ENCODE results near the gene CACNG5. TPM values are rescaled to one million over a fixed set of nuclear protein-coding genes. Genes with fewer than 3 reads are reported as not detected.

Gene CACNG5
- total and polyA plus RNA-seq, 2 experiments from 2014 or later = 1.8 to 3.3 TPM

DNA sequence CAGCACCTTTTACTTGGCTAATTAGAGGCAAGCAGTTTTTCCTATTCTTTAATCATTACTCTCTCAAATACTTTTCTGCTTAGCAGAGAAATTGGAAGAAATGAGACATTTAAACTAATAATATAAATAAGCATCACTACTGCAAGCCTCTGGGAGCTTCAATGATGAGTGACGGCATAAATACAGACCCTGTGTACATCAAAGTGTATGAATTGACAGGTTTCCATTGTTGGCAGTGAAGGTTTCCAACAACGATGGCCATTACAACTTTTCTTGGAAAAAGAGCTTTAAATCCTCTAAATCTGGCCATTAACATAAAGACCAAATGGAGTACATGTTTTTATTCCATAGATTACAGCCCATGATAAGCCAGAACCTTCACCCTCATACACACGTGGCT, 39.4 kb upstream of the CACNG5 start:
- Histone ChIP-seq H3K27ac (ENCODE audit: low read depth) (no peak overlapping the region), H2AFZ (no peak overlapping the region), H3K27me3 (ENCODE audit: insufficient read depth) (no peaks in the 10 kb centered on the region), H3K4me3 (no peak overlapping the region), H3K4me1 (ENCODE audit: insufficient read depth) (peaks cover 5% of the 10 kb centered on the region; the same call in 1 of the 2 replicates), H3K9me2 (ENCODE audit: insufficient read depth) (no peaks in the 10 kb centered on the region), H3K36me3 (ENCODE audit: insufficient read depth) (no peaks in the 10 kb centered on the region), H3K4me2 (no peak overlapping the region), H3F3A (replicated peaks; ENCODE audit: low read depth) (no peaks in the 10 kb centered on the region), H3K79me2 (replicated peaks; ENCODE audit: insufficient read depth) (no peaks in the 10 kb centered on the region), H4K20me1 (replicated peaks; ENCODE audit: insufficient read depth) (no peaks in the 10 kb centered on the region)
- no peak for TF ChIP-seq NANOG (IDR thresholded peaks at IDR 0.05; ENCODE audit: borderline replicate concordance)
- TF ChIP-seq EZH2 (IDR thresholded peaks at IDR 0.05; ENCODE audit: low read depth, unreplicated experiment) = no peak
- TF ChIP-seq, protein P1, sequence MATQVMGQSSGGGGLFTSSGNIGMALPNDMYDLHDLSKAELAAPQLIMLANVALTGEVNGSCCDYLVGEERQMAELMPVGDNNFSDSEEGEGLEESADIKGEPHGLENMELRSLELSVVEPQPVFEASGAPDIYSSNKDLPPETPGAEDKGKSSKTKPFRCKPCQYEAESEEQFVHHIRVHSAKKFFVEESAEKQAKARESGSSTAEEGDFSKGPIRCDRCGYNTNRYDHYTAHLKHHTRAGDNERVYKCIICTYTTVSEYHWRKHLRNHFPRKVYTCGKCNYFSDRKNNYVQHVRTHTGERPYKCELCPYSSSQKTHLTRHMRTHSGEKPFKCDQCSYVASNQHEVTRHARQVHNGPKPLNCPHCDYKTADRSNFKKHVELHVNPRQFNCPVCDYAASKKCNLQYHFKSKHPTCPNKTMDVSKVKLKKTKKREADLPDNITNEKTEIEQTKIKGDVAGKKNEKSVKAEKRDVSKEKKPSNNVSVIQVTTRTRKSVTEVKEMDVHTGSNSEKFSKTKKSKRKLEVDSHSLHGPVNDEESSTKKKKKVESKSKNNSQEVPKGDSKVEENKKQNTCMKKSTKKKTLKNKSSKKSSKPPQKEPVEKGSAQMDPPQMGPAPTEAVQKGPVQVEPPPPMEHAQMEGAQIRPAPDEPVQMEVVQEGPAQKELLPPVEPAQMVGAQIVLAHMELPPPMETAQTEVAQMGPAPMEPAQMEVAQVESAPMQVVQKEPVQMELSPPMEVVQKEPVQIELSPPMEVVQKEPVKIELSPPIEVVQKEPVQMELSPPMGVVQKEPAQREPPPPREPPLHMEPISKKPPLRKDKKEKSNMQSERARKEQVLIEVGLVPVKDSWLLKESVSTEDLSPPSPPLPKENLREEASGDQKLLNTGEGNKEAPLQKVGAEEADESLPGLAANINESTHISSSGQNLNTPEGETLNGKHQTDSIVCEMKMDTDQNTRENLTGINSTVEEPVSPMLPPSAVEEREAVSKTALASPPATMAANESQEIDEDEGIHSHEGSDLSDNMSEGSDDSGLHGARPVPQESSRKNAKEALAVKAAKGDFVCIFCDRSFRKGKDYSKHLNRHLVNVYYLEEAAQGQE (IDR thresholded peaks at IDR 0.05; ENCODE audit: unreplicated experiment) = no peak
- TF ChIP-seq, protein P2, sequence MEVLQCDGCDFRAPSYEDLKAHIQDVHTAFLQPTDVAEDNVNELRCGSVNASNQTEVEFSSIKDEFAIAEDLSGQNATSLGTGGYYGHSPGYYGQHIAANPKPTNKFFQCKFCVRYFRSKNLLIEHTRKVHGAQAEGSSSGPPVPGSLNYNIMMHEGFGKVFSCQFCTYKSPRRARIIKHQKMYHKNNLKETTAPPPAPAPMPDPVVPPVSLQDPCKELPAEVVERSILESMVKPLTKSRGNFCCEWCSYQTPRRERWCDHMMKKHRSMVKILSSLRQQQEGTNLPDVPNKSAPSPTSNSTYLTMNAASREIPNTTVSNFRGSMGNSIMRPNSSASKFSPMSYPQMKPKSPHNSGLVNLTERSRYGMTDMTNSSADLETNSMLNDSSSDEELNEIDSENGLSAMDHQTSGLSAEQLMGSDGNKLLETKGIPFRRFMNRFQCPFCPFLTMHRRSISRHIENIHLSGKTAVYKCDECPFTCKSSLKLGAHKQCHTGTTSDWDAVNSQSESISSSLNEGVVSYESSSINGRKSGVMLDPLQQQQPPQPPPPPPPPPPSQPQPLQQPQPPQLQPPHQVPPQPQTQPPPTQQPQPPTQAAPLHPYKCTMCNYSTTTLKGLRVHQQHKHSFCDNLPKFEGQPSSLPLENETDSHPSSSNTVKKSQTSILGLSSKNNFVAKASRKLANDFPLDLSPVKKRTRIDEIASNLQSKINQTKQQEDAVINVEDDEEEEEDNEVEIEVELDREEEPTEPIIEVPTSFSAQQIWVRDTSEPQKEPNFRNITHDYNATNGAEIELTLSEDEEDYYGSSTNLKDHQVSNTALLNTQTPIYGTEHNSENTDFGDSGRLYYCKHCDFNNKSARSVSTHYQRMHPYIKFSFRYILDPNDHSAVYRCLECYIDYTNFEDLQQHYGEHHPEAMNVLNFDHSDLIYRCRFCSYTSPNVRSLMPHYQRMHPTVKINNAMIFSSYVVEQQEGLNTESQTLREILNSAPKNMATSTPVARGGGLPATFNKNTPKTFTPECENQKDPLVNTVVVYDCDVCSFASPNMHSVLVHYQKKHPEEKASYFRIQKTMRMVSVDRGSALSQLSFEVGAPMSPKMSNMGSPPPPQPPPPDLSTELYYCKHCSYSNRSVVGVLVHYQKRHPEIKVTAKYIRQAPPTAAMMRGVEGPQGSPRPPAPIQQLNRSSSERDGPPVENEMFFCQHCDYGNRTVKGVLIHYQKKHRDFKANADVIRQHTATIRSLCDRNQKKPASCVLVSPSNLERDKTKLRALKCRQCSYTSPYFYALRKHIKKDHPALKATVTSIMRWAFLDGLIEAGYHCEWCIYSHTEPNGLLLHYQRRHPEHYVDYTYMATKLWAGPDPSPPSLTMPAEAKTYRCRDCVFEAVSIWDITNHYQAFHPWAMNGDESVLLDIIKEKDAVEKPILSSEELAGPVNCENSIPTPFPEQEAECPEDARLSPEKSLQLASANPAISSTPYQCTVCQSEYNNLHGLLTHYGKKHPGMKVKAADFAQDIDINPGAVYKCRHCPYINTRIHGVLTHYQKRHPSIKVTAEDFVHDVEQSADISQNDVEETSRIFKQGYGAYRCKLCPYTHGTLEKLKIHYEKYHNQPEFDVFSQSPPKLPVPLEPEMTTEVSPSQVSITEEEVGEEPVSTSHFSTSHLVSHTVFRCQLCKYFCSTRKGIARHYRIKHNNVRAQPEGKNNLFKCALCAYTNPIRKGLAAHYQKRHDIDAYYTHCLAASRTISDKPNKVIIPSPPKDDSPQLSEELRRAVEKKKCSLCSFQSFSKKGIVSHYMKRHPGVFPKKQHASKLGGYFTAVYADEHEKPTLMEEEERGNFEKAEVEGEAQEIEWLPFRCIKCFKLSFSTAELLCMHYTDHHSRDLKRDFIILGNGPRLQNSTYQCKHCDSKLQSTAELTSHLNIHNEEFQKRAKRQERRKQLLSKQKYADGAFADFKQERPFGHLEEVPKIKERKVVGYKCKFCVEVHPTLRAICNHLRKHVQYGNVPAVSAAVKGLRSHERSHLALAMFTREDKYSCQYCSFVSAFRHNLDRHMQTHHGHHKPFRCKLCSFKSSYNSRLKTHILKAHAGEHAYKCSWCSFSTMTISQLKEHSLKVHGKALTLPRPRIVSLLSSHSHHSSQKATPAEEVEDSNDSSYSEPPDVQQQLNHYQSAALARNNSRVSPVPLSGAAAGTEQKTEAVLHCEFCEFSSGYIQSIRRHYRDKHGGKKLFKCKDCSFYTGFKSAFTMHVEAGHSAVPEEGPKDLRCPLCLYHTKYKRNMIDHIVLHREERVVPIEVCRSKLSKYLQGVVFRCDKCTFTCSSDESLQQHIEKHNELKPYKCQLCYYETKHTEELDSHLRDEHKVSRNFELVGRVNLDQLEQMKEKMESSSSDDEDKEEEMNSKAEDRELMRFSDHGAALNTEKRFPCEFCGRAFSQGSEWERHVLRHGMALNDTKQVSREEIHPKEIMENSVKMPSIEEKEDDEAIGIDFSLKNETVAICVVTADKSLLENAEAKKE (CRISPR knock-in tag; IDR thresholded peaks at IDR 0.05) = no peak
- no peak for TF ChIP-seq POLR2AphosphoS5 (IDR thresholded peaks at IDR 0.05; ENCODE audit: low read depth)
- no peak for TF ChIP-seq ZNF331 (CRISPR knock-in tag; IDR thresholded peaks at IDR 0.05; ENCODE audit: low read depth)
- no peak for TF ChIP-seq CREB1 (CRISPR knock-in tag; IDR thresholded peaks at IDR 0.05; ENCODE audit: low read depth)
- no peak for TF ChIP-seq STAT1 (IDR thresholded peaks at IDR 0.05; ENCODE audit: unreplicated experiment)
- no peak for TF ChIP-seq EZH2phosphoT487 (IDR thresholded peaks at IDR 0.05; ENCODE audit: unreplicated experiment)
- TF ChIP-seq, protein P3, sequence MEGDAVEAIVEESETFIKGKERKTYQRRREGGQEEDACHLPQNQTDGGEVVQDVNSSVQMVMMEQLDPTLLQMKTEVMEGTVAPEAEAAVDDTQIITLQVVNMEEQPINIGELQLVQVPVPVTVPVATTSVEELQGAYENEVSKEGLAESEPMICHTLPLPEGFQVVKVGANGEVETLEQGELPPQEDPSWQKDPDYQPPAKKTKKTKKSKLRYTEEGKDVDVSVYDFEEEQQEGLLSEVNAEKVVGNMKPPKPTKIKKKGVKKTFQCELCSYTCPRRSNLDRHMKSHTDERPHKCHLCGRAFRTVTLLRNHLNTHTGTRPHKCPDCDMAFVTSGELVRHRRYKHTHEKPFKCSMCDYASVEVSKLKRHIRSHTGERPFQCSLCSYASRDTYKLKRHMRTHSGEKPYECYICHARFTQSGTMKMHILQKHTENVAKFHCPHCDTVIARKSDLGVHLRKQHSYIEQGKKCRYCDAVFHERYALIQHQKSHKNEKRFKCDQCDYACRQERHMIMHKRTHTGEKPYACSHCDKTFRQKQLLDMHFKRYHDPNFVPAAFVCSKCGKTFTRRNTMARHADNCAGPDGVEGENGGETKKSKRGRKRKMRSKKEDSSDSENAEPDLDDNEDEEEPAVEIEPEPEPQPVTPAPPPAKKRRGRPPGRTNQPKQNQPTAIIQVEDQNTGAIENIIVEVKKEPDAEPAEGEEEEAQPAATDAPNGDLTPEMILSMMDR (conservative IDR thresholded peaks at IDR 0.05; ENCODE audit: low read depth in 2 of 2) = no peak
- TF ChIP-seq JUNB (IDR thresholded peaks at IDR 0.05; ENCODE audit: unreplicated experiment) = no peak
- TF ChIP-seq, protein P4, sequence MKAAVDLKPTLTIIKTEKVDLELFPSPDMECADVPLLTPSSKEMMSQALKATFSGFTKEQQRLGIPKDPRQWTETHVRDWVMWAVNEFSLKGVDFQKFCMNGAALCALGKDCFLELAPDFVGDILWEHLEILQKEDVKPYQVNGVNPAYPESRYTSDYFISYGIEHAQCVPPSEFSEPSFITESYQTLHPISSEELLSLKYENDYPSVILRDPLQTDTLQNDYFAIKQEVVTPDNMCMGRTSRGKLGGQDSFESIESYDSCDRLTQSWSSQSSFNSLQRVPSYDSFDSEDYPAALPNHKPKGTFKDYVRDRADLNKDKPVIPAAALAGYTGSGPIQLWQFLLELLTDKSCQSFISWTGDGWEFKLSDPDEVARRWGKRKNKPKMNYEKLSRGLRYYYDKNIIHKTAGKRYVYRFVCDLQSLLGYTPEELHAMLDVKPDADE (IDR thresholded peaks at IDR 0.05) = no peak
- TF ChIP-seq ZNF114 (CRISPR knock-in tag; IDR thresholded peaks at IDR 0.05) = no peak
- no peak for ATAC-seq
- H3K27ac Mint-ChIP-seq = no peak overlapping the region
- DNase-seq (ENCODE audit: low spot score) = no peak
- peaks cover 3% of the 10 kb centered on the region; the same call in 1 of the 3 replicates for H3K9me3 Mint-ChIP-seq
- peaks cover 16% of the 10 kb centered on the region; the same call in 2 of the 3 replicates for H3K36me3 Mint-ChIP-seq (ENCODE audit: low read depth)
- H3K4me3 Mint-ChIP-seq = no peak overlapping the region
- peaks cover 3% of the 10 kb centered on the region for H3K27me3 Mint-ChIP-seq (ENCODE audit: insufficient read depth, low read depth, poor library complexity)
- H3K4me1 Mint-ChIP-seq = peaks cover 6% of the 10 kb centered on the region

Data from GM23338 (cell line).